Heart left ventricle (tissue), 16 donors: ENCODE measurements around the gene HNRNPR. TPM values are rescaled to one million over a fixed set of nuclear protein-coding genes. Genes with fewer than 3 reads are reported as not detected.
"Not testable (repeated sequence)": the region's sequence is repeated elsewhere in the genome, so short reads cannot be mapped to it uniquely, and the experiment has no call there.

Experiments
- ATAC-seq, 4 donors: fragments of 200-7000 bp; cut with Tn5 transposase; one replicate each; pipeline ENCODE4 v1.9.1; 2020 to 2022; ENCODE audit warnings: moderate library complexity in 4 of 4, mild to moderate bottlenecking in 3 of 4, moderate number of reproducible peaks in 1 of 4
- DNase-seq, 5 donors: peaks; one replicate each; pipeline ENCODE4 v3.0.0-alpha.2; 2020
- H3K27ac ChIP-seq, 12 donors: fragments of 200-600 bp; sonication (generic) in 4 of 12; one replicate each; pipeline versions ENCODE4 v1.5.0 to v1.8.0; 2016 to 2022; ENCODE audit warnings: mild to moderate bottlenecking in 2 of 12
- H3K27me3 ChIP-seq, 9 donors: fragments of 200-600 bp; sonication (generic) in 2 of 9; one replicate each; pipeline versions ENCODE4 v1.5.1 to v1.8.0; 2016 to 2022; ENCODE audit warnings: mild to moderate bottlenecking in 3 of 9
- H3K36me3 ChIP-seq, 9 donors: fragments of 200-600 bp; sonication (generic) in 2 of 9; one replicate each; pipeline versions ENCODE4 v1.5.0 to v1.8.0; 2018 to 2022; ENCODE audit warnings: mild to moderate bottlenecking in 2 of 9
- H3K4me1 ChIP-seq, 12 donors: fragments of 200-600 bp; sonication (generic) in 4 of 12; one replicate each; pipeline versions ENCODE4 v1.5.0 to v1.8.0; 2016 to 2022; ENCODE audit warnings: mild to moderate bottlenecking in 3 of 12
- H3K4me3 ChIP-seq, 12 donors: fragments of 200-600 bp; sonication (generic) in 4 of 12; one replicate each; pipeline versions ENCODE4 v1.5.0 to v1.8.0; 2017 to 2022; ENCODE audit warnings: mild to moderate bottlenecking in 9 of 12, moderate library complexity in 4 of 12
- H3K9me3 ChIP-seq, 12 donors: fragments of 200-600 bp; sonication (generic) in 4 of 12; one replicate each; pipeline versions ENCODE4 v1.5.0 to v1.8.0; 2016 to 2022; ENCODE audit warnings: mild to moderate bottlenecking in 1 of 12
- CTCF ChIP-seq, 12 donors: fragments of 200-600 bp; sonication (generic) in 4 of 12; IDR thresholded peaks; one replicate each; pipeline versions ENCODE4 v1.5.0 to v1.8.0; 2018 to 2022; ENCODE audit warnings: antibody characterized with exemption in 12 of 12, mild to moderate bottlenecking in 5 of 12
- POLR2A ChIP-seq, 2 donors: fragments of 450-650 bp; IDR thresholded peaks; one replicate each; pipeline ENCODE4 v1.6.1; 2017; ENCODE audit warnings: antibody characterized with exemption in 2 of 2, mild to moderate bottlenecking in 2 of 2, moderate library complexity in 2 of 2
- WGBS, 4 donors: extraction: QIAGEN DNeasy Blood & Tissue Kit in 2 of 4; methylation state at CpG; one replicate each; pipeline versions ENCODE4 v1.1.5 to v1.1.7; 2013 to 2018; 5-methylcytosine and 5-hydroxymethylcytosine counted together
- intact Hi-C, 10 donors: fragments of 100-400 bp; cut with DNase I; formaldehyde crosslinking; loops; one replicate each; pipeline versions ENCODE4 v1.11.1 to v1.14.2; 2022
- polyA plus RNA-seq, 2 donors: library from polyadenylated mRNA; stranded (reverse); fragments of 200-250 nt; gene quantifications; one replicate each; pipeline ENCODE4 v1.2.3, GENCODE V29; 2013
- total RNA-seq, 9 donors: library from RNA; depleted of rRNA in 2 of 9; stranded (reverse); fragments of >200 nt in 2 of 9; fragmentation: NEBNext Ultra II Directional in 3 of 9; extraction: Animal tissue kit (Norgen Biotek cat#: 25700) in 3 of 9; gene quantifications; one replicate each; pipeline versions ENCODE4 v1.1.0 to v1.2.4, GENCODE V29; 2016 to 2023
- donor health status: ischemic (EF 13 %, LVEDD 7.1; RV severe dilation, severe dysfunction).
- donor health status: healthy with polysubstance abuse.
- donor health status: DM: no; HTN: yes; CAD: no.
- donor health status: DM: no; HTN: no; CAD: no.
- donor health status: ischemic (EF 25% LVEDD 6.9; RV normal size, moderate dysfunction).
- donor health status: ischemic (EF 25% LVEDD 5.7; RV mildly dilated, moderate dysfunction).
- donor health status: healthy.
- donor health status: DM: yes; HTN: yes; CAD: no.
- donor health status: ischemic (EF 35%, LVEDD 5.7; RV mildly dilated, moderate dysfunction).
- donor health status: nonischemic (EF 11% LVEDD 7.7; RV severe dilation, severe dysfunction).
- donor health status: DM: yes; HTN: yes; CAD: no.
- donor health status: PGD.
- donor health status: ischemic (EF 29% LVEDD 5.4; RV normal size, mild dysfunction).
- donor health status: nonischemic (EF 23%, LVEDD 6.1; RV moderate dilation, normal function).

HNRNPR gene
- total and polyA plus RNA-seq, 11 donors: 38.0 to 96.1 (median 69.2) TPM

GRCh38 chr1:23273450-23274133, 70.5 kb downstream of the HNRNPR start:
- Histone ChIP-seq H3K9me3 (no peaks in the 10 kb centered on the region), H3K36me3 (no peaks in the 10 kb centered on the region), H3K4me1 (no peaks in the 10 kb centered on the region), H3K27ac (no peak overlapping the region), H3K27me3 (peaks cover 0 to 2% (median 0%) of the 10 kb centered on the region in 9 donors), H3K4me3 (no peak overlapping the region)
- no peak for TF ChIP-seq POLR2A (IDR thresholded peaks at IDR 0.05)
- no peak for TF ChIP-seq CTCF (IDR thresholded peaks at IDR 0.05)
- DNase-seq (no peak), ATAC-seq (no peak)
- 84 to 92% (median 86%) methylated on average over 8 of the region's 8 CpGs for whole genome bisulfite sequencing, 4 donors
- intact Hi-C loops: loop anchor here in 7 of 10 donors (5.0 to 10.0 kb wide), 7 partner anchors 41 to 299 kb away; partner anchors contain the start of genes LACTBL1 (in 4 of the 7) and HTR1D (in 3 of the 7)

GRCh38 chr1:23263380-23263887, 80.7 kb downstream of the HNRNPR start:
- H3K36me3 ChIP-seq: no peaks in the 10 kb centered on the region
- H3K27me3 ChIP-seq: no peaks in the 10 kb centered on the region
- intact Hi-C loops: loop anchor here in 2 of 10 donors (10.0 kb wide), 2 partner anchors 49 to 169 kb away; partner anchors contain the start of gene HTR1D (in 1 of the 2)
- H3K9me3 ChIP-seq: no peaks in the 10 kb centered on the region
- H3K4me1 ChIP-seq: no peaks in the 10 kb centered on the region
- no peak for DNase-seq
- no peak overlapping the region for H3K4me3 ChIP-seq
- TF ChIP-seq CTCF (IDR thresholded peaks at IDR 0.05): no peak
- no peak for TF ChIP-seq POLR2A (IDR thresholded peaks at IDR 0.05)
- ATAC-seq: no peak
- H3K27ac ChIP-seq: no peak overlapping the region
- 63 to 78% (median 70%) methylated on average over 2 to 3 of the region's 3 CpGs for WGBS, 4 donors

- ATAC-seq, DNase-seq, H3K9me3 ChIP-seq, H3K4me3 ChIP-seq, H3K36me3 ChIP-seq, H3K27ac ChIP-seq, H3K4me1 ChIP-seq, intact Hi-C loops, H3K27me3 ChIP-seq: not testable (repeated sequence)
- WGBS, 4 donors: 46 to 80% (median 70%) methylated on average over 1 to 2 of the region's 2 CpGs
Measured at GRCh38 chr1:23258082-23258481, 86.0 kb downstream of the HNRNPR start.

GRCh38 chr1:23257371-23257770, 86.7 kb downstream of the HNRNPR start:
- H3K9me3 ChIP-seq, DNase-seq, H3K4me3 ChIP-seq, H3K27ac ChIP-seq, H3K4me1 ChIP-seq, intact Hi-C loops, H3K27me3 ChIP-seq, ATAC-seq, H3K36me3 ChIP-seq: not testable (repeated sequence)
- WGBS, 4 donors: 94 to 100% (median 95%) methylated on average over 4 to 34 of the region's 34 CpGs

Other genes with a start within 250 kb of the HNRNPR start
- gene LUZP1, start 175.4 kb downstream of the HNRNPR start, total RNA-seq: 10 to 100 TPM; 24.7 to 42.3 (median 32.6) TPM
- 10 to 100 TPM in 1 of 2 donors, 1 to 10 TPM in 1; 6.1 to 28.1 TPM for gene LUZP1, start 175.4 kb downstream of the HNRNPR start, polyA plus RNA-seq
- under 1 TPM in 2 of 9 donors, not detected in 7; 0.10 to 0.16 TPM for gene HTR1D, start 126.8 kb downstream of the HNRNPR start, total RNA-seq
- under 1 TPM; 0.01 to 0.04 TPM for gene HTR1D, start 126.8 kb downstream of the HNRNPR start, polyA plus RNA-seq
- 10 to 100 TPM in 6 of 9 donors, 1 to 10 TPM in 3; 8.1 to 29.8 (median 14.2) TPM for gene ZNF436, start 25.6 kb upstream of the HNRNPR start, total RNA-seq
- 1 to 10 TPM; 3.1 to 4.9 TPM for gene ZNF436, start 25.6 kb upstream of the HNRNPR start, polyA plus RNA-seq
- gene TCEA3, start 80.5 kb upstream of the HNRNPR start, total RNA-seq: 10 to 100 TPM; 40.1 to 87.3 (median 59.1) TPM
- gene TCEA3, start 80.5 kb upstream of the HNRNPR start, polyA plus RNA-seq: 10 to 100 TPM; 21.5 to 55.5 TPM
- 10 to 100 TPM; 22.4 to 86.1 (median 35.8) TPM for gene ASAP3, start 139.9 kb upstream of the HNRNPR start, total RNA-seq
- 10 to 100 TPM; 30.0 to 40.0 TPM for gene ASAP3, start 139.9 kb upstream of the HNRNPR start, polyA plus RNA-seq
- gene E2F2, start 186.9 kb upstream of the HNRNPR start, total RNA-seq: 1 to 10 TPM in 1 of 9 donors, under 1 TPM in 7, not detected in 1; 0.07 to 2.7 (median 0.21) TPM
- under 1 TPM; 0.04 to 0.12 TPM for gene E2F2, start 186.9 kb upstream of the HNRNPR start, polyA plus RNA-seq
- 100 to 1,000 TPM in 3 of 9 donors, 10 to 100 TPM in 6; 57.5 to 185 (median 91.0) TPM for gene ID3, start 215.2 kb upstream of the HNRNPR start, total RNA-seq
- 100 to 1,000 TPM in 1 of 2 donors, 10 to 100 TPM in 1; 55.3 to 153 TPM for gene ID3, start 215.2 kb upstream of the HNRNPR start, polyA plus RNA-seq